T1000 (cell line): Measurements from ENCODE around the gene VRK1.

Experiments used
- DNase-seq: peaks from one replicate; lab custom pipeline; 2025; ENCODE audit warnings: mixed read lengths; lab: John Stamatoyannopoulos, UW

Gene VRK1

GRCh38 chr14:96824283-96824682 lies 27.1 kb downstream of the VRK1 start:
- no peak for DNase-seq

GRCh38 chr14:96826818-96827217 lies 29.6 kb downstream of the VRK1 start:
- no peak for DNase-seq

- no peak for DNase-seq
Observed at GRCh38 chr14:96827290-96827689, 30.1 kb downstream of the VRK1 start.

- no peak for DNase-seq
Observed at GRCh38 chr14:96829791-96830190, 32.6 kb downstream of the VRK1 start.

GRCh38 chr14:96830946-96831345 lies 33.8 kb downstream of the VRK1 start:
- no peak for DNase-seq

GRCh38 chr14:96832351-96832750 lies 35.2 kb downstream of the VRK1 start:
- DNase-seq = no peak

GRCh38 chr14:96838449-96838848 lies 41.3 kb downstream of the VRK1 start:
- no peak for DNase-seq

GRCh38 chr14:96839251-96839650 lies 42.1 kb downstream of the VRK1 start:
- no peak for DNase-seq

- no peak for DNase-seq
Observed at GRCh38 chr14:96843137-96843536, 46.0 kb downstream of the VRK1 start.

GRCh38 chr14:96844857-96845570 lies 47.8 kb downstream of the VRK1 start:
- no peak for DNase-seq

- no peak for DNase-seq
Observed at GRCh38 chr14:96847451-96847850, 50.3 kb downstream of the VRK1 start.

- no peak for DNase-seq
Observed at GRCh38 chr14:96848011-96848410, 50.8 kb downstream of the VRK1 start.

GRCh38 chr14:96849733-96850132 lies 52.6 kb downstream of the VRK1 start:
- DNase-seq = no peak

GRCh38 chr14:96851694-96852381 lies 54.7 kb downstream of the VRK1 start:
- DNase-seq = no peak

- DNase-seq = no peak
Observed at GRCh38 chr14:96852823-96853422, 55.7 kb downstream of the VRK1 start.

GRCh38 chr14:96858643-96859042 lies 61.5 kb downstream of the VRK1 start:
- DNase-seq = no peak

GRCh38 chr14:96861568-96862310 lies 64.6 kb downstream of the VRK1 start:
- DNase-seq = no peak

GRCh38 chr14:96863327-96863985 lies 66.3 kb downstream of the VRK1 start:
- no peak for DNase-seq

- DNase-seq = no peak
Observed at GRCh38 chr14:96863986-96864330, 66.8 kb downstream of the VRK1 start.

GRCh38 chr14:96867634-96868033 lies 70.5 kb downstream of the VRK1 start:
- DNase-seq = no peak

GRCh38 chr14:96874127-96874526 lies 76.9 kb downstream of the VRK1 start:
- DNase-seq = no peak

GRCh38 chr14:96876747-96877146 lies 79.6 kb downstream of the VRK1 start:
- DNase-seq = no peak
